HG03469 (cell line): ENCODE results near the gene TAF1L.

Experiments used
- ATAC-seq: cut with Tn5 transposase; IDR thresholded peaks from one replicate; pipeline ENCODE4 v1.9.1; 2021; ENCODE audit warnings: mild to moderate bottlenecking, moderate library complexity, moderate number of reproducible peaks; ENCODE audit not compliant: unreplicated experiment

Gene TAF1L

GRCh38 chr9:32596096-32596865, 39.2 kb downstream of the TAF1L start:
- no peak for ATAC-seq

DNA sequence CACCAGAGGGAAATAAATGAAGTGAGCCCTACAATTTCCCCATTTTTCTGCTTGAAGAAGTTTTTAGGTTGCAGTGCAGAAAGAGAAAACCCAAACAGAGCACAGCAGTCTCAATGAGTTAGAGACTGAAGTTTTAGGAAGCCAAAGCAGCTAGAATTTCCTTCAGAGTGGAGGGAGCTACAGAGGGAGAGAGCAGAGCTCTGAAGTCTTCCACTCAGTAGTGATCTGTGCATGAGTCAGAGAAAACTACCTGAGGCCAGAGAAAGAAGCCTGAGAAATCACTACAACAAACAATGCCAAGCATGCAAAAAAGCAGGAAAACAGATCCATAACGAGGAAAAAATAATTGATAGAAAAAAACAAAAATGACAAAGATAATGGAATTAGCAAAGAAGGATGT, 44.6 kb downstream of the TAF1L start:
- ATAC-seq: no peak

GRCh38 chr9:32590476-32590875, 45.0 kb downstream of the TAF1L start:
- no peak for ATAC-seq

- no peak for ATAC-seq
These were observed 46.3 kb downstream of the TAF1L start for GRCh38 chr9:32589083-32589723.

GRCh38 chr9:32587901-32588300, 47.6 kb downstream of the TAF1L start:
- no peak for ATAC-seq

DNA sequence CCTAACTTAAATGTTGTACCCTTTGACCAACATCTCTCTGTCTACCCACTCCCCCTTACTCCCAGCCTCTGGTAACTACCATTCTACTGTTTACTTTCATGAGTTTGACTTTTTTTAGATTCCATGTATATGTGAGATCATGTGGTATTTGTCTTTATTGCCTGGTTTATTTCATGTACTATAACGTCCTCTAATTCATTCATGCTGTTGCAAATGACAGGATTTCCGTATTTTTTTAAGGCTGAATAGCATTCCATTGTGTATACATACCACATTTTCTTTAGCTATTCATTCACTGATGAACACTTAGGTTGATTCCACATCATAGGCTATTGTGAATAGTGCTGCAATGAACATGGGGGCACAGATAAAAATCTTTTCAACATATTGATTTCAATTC, 50.7 kb downstream of the TAF1L start:
- no peak for ATAC-seq

DNA sequence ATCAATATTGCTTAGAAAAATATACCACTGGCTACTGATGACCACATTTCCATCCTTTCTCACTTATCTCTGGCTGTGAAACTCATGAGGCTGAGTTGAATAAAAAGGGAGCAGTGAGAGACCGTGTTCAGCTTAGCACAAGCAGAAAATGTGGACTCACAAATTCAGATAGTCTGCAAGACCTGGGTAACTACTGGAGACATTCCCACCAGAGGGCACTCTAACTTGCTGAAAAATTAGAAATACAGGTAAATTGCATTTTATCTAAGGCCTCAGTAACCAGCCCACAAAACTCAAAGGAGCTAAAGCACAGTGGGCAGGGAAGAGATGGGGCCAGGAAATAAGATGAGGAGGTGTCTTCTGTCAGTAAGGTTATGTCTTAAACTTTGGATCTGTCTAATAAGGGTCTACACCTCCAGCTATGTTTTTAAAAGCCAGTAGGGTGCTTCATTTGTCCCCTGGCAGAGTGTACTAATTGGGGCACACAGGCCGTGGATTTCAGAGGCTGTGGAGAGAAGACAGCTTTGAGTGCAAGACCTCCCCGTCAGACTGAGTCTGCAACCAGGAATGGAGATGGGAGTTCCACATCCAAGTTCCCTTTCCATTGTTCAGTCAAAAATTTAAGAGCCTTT, 53.8 kb downstream of the TAF1L start:
- ATAC-seq: no peak

DNA sequence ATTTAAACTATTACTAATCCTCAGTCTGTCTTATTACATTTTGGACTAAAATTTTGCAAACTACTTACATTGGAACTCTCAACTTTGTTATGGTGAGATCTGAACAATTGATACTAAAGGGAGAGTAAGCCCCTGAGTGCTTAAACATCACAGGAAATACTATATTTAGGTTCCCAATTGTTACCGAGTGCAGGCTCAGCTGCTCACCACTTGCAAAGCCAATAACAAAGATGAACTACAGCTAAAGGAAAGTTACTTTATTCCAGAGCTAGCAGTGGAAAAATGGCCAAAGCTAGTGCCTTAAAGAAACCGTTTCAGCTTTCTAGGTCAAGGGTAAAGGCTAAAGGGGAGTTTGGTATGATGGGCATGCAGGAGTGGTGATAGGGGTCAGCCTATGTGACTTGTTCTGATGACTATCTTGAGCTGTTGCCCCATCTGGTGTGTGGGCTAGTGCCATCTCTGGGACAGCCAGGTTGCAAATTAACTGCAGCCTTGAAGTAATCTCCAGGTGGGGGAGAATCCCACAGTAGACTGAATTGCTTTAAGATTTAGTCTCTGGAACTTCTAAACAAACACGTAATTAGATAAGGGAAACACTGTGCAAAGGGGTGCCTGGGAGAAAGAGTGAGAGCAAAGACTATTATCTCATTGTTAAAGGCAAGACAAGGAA, 54.7 kb downstream of the TAF1L start:
- no peak for ATAC-seq

DNA sequence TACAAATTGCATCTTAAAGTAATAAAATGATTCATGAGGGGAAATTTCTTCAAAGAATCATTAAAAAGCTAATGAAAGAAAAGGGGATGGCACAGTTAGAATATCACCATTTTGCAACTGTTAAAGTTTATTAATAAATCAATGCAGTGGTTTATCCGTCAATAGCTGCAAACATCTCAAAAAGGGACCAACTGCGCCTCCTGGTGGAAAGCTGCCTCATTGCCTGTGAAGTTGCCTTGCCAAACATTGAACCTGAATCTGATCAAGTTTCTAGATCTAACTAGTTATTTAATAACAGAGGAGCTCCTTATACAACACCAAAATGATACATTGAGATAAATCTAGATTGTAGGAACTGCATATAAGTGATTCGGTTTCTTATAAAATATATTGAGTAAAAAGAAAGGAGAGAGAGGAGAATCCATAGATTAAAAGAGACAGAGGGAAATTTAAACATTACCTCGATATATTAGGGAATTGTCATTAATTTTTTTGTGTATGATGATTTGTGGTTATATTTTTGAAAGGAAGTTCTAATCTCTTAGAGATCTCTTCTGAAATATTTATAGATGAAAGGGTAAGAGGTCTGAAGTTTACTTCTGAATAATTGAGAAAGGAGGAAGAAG, 55.6 kb downstream of the TAF1L start:
- ATAC-seq: no peak
